HepG2 (cell line): ENCODE results near the gene ZNF563. TPM values are rescaled to one million over a fixed set of nuclear protein-coding genes. Genes with fewer than 3 reads are reported as not detected.

ENCODE experiments used
- AKAP8 ChIP-seq: sonication (generic); formaldehyde crosslinking; IDR thresholded peaks from 2 replicates; pipeline ENCODE4 v1.5.1; 2020; ENCODE audit warnings: mild to moderate bottlenecking, missing genetic modification reagents
- ARID4A ChIP-seq: sonication (generic); formaldehyde crosslinking; IDR thresholded peaks from 2 replicates; pipeline ENCODE4 v1.5.0; 2020; ENCODE audit warnings: mild to moderate bottlenecking, missing genetic modification reagents, borderline replicate concordance
- CREB1 ChIP-seq, 2 experiments: fragments of 450-650 bp in 1 of 2; IDR thresholded peaks; 2 replicates each; pipeline ENCODE4 v1.6.1; 2016 to 2017; ENCODE audit warnings: control low read depth in 1 of 2, mild to moderate bottlenecking in 1 of 2, missing compliant biosample characterization in 1 of 2, missing genetic modification characterization in 1 of 2
- DNMT3B ChIP-seq: conservative IDR thresholded peaks from 2 replicates; pipeline ENCODE4 v1.6.1; 2016; ENCODE audit warnings: missing biosample characterization, control low read depth
- GZF1 ChIP-seq: sonication (generic); formaldehyde crosslinking; IDR thresholded peaks from 2 replicates; pipeline ENCODE4 v1.5.1; 2020; ENCODE audit warnings: mild to moderate bottlenecking, missing genetic modification reagents
- MXD4 ChIP-seq: IDR thresholded peaks from 2 replicates; pipeline ENCODE4 v1.6.1; 2016; ENCODE audit warnings: mild to moderate bottlenecking, missing biosample characterization, missing genetic modification reagents
- MZF1 ChIP-seq: sonication (generic); formaldehyde crosslinking; IDR thresholded peaks from 2 replicates; pipeline ENCODE4 v1.8.1; 2023; ENCODE audit warnings: mild to moderate bottlenecking, missing genetic modification reagents, borderline replicate concordance
- SNAPC4 ChIP-seq: sonication (generic); formaldehyde crosslinking; IDR thresholded peaks from 2 replicates; pipeline ENCODE4 v1.4.0; 2020; ENCODE audit warnings: mild to moderate bottlenecking, missing genetic modification reagents
- ZNF263 ChIP-seq: sonication (generic); formaldehyde crosslinking; IDR thresholded peaks from 2 replicates; pipeline ENCODE4 v1.4.0; 2020; ENCODE audit warnings: missing genetic modification reagents
- ZNF547 ChIP-seq: sonication (generic); formaldehyde crosslinking; IDR thresholded peaks from 2 replicates; pipeline ENCODE4 v1.5.1; 2020; ENCODE audit warnings: mild to moderate bottlenecking, missing genetic modification reagents
- ZNF605 ChIP-seq: sonication (generic); formaldehyde crosslinking; IDR thresholded peaks from 2 replicates; pipeline ENCODE4 v1.8.0; 2022; ENCODE audit warnings: mild to moderate bottlenecking, missing genetic modification reagents
- ZNF720 ChIP-seq: sonication (generic); formaldehyde crosslinking; IDR thresholded peaks from 2 replicates; pipeline ENCODE4 v1.4.0; 2020; ENCODE audit warnings: missing genetic modification reagents
- polyA plus RNA-seq, 8 experiments: library from polyadenylated mRNA; depleted of rRNA in 3 of 8; stranded (reverse) in 7 of 8; unstranded in 1 of 8; fragments of >200 nt; fragmentation: Illumina TruSeq in 4 of 8; extraction: Trizol in 4 of 8; gene quantifications; 2 replicates each; pipeline versions ENCODE4 v1.2.1 to v1.2.3, GENCODE V29; 2011 to 2016; ENCODE audit warnings: low read depth in 4 of 8, missing spikeins in 1 of 8, mixed read lengths in 1 of 8; ENCODE audit not compliant: insufficient read depth in 1 of 8
- total RNA-seq, 5 experiments: library from RNA; depleted of rRNA; stranded (reverse); fragments of >200 nt; fragmentation: Illumina TruSeq; extraction: Trizol; gene quantifications; 2 replicates each; pipeline ENCODE4 v1.2.3, GENCODE V29; 2016; ENCODE audit warnings: low read depth in 1 of 5
- TF ChIP-seq, protein P1 (sequence below): IDR thresholded peaks from 2 replicates; pipeline ENCODE4 v1.6.1; 2012; ENCODE audit warnings: low read depth, low read length, improper control_type of control experiment
- TF ChIP-seq, protein P2 (sequence below), 2 experiments: sonication (generic) in 1 of 2; formaldehyde crosslinking in 1 of 2; IDR thresholded peaks; 2 replicates each; pipeline versions ENCODE4 v1.4.0 to v1.6.1; 2018 to 2020; ENCODE audit warnings: missing genetic modification reagents in 2 of 2, borderline replicate concordance in 1 of 2, low read depth in 1 of 2, mild to moderate bottlenecking in 1 of 2, missing biosample characterization in 1 of 2

The ZNF563 gene
- total and polyA plus RNA-seq, 2 of the 13 experiments (the other 11 are each of a cell fraction or from before 2014, with no cell fraction given): 7.5 to 19.5 TPM

DNA sequence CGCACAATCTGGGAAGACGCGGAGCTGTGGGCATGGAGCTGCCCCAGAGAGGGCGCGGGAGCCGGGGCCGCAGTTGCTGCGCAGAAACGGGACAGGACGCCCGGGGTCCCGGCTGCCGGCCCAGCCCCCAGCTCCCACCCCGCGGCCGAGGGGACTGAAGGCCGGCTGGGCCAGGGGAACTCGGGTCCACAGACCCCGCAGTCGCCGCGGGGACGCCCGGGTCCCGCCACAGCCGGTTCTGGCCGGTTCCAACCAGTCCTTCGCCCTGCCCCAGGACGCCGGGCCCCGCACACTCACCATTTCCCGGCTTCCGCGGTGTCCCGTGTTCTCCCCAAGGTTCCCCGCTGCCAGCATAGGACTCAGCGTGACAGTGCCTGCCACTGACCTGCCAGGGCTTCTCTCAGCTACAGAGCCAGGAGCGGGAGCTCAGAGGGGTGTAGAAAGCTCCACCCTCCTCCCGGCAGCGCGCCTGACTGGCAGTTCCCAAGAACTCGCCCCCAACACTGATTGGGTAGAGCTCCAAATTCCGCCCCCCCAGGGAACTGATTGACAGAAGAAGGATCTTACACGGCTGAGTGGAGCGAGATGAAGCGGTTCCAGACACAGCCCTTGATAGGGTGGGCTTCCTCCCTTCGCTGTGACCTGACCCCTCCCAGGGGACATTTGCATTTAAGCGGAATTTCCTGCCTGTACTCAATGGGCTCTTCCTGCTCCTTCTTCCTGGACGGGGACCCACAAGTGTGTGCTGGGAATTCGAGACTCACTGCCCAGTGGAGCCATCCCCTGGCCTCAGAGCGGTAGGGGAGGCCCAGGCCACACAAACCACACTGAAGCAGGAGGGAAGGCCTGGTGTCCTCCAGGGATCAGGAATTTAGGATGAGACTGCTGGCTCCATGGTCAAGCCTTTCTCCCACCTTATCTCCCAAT, 32.1 kb upstream of the ZNF563 start, which contains the start of gene ZNF442 (continued):
- TF ChIP-seq ZNF547 (CRISPR knock-in tag) (peak; percentile 75), GZF1 (0 out of 2 replicates have a peak, but pooled peaks have one; percentile 76), DNMT3B (CRISPR knock-in tag) (no peak; the same call in 1 of the 2 replicates), ZNF720 (CRISPR knock-in tag) (no peak), ZNF605 (CRISPR knock-in tag) (peak; percentile 73), AKAP8 (CRISPR knock-in tag) (no peak), MZF1 (no peak), MXD4 (peak; percentile 32; the same call in 1 of the 2 replicates), ZNF263 (CRISPR knock-in tag) (peak; percentile 63; the same call in 1 of the 2 replicates), CREB1 (IDR thresholded peaks at IDR 0.05) (no peak), CREB1 (CRISPR knock-in tag; IDR thresholded peaks at IDR 0.05) (peak; percentile 78), ARID4A (CRISPR knock-in tag) (peak; percentile 89), SNAPC4 (CRISPR knock-in tag) (no peak)
- TF ChIP-seq, protein P1, sequence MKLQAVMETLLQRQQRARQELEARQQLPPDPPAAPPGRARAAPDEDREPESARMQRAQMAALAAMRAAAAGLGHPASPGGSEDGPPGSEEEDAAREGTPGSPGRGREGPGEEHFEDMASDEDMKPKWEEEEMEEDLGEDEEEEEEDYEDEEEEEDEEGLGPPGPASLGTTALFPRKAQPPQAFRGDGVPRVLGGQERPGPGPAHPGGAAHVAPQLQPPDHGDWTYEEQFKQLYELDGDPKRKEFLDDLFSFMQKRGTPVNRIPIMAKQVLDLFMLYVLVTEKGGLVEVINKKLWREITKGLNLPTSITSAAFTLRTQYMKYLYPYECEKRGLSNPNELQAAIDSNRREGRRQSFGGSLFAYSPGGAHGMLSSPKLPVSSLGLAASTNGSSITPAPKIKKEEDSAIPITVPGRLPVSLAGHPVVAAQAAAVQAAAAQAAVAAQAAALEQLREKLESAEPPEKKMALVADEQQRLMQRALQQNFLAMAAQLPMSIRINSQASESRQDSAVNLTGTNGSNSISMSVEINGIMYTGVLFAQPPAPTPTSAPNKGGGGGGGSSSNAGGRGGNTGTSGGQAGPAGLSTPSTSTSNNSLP: no peak
- TF ChIP-seq, protein P2, sequence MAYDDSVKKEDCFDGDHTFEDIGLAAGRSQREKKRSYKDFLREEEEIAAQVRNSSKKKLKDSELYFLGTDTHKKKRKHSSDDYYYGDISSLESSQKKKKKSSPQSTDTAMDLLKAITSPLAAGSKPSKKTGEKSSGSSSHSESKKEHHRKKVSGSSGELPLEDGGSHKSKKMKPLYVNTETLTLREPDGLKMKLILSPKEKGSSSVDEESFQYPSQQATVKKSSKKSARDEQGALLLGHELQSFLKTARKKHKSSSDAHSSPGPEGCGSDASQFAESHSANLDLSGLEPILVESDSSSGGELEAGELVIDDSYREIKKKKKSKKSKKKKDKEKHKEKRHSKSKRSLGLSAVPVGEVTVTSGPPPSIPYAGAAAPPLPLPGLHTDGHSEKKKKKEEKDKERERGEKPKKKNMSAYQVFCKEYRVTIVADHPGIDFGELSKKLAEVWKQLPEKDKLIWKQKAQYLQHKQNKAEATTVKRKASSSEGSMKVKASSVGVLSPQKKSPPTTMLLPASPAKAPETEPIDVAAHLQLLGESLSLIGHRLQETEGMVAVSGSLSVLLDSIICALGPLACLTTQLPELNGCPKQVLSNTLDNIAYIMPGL (CRISPR knock-in tag; IDR thresholded peaks at IDR 0.05; ENCODE audit: borderline replicate concordance in 1 of 2, low read depth in 1 of 2): peak; percentile 77 to 91
